ENCODE data around the gene MAP2K5. TPM values are rescaled to one million over a fixed set of nuclear protein-coding genes. Genes with fewer than 3 reads are reported as not detected.

Gene MAP2K5
- total RNA-seq, 1 donor from 2014 or later, result 8.0 TPM

- no peak for TF ChIP-seq CTCF (IDR thresholded peaks at IDR 0.05; ENCODE audit: insufficient read depth, low read length, poor library complexity, severe bottlenecking)
- H3K27me3 ChIP-seq (ENCODE audit: control insufficient read depth, insufficient read depth, low read length), result no peaks in the 10 kb centered on the region
- H3K4me3 ChIP-seq (ENCODE audit: low read depth, low read length), result no peak overlapping the region
- H3K36me3 ChIP-seq (ENCODE audit: control insufficient read depth, insufficient read depth, low read length), result no peaks in the 10 kb centered on the region
- no peak for DNase-seq (ENCODE audit: low read depth)
These were observed 18.3 kb upstream of the MAP2K5 start for GRCh38 chr15:67524235-67524634.

- Histone ChIP-seq H3K36me3 (ENCODE audit: control insufficient read depth, insufficient read depth, low read length) (no peaks in the 10 kb centered on the region), H3K4me3 (ENCODE audit: low read depth, low read length) (no peak overlapping the region), H3K27me3 (ENCODE audit: control insufficient read depth, insufficient read depth, low read length) (no peaks in the 10 kb centered on the region)
- DNase-seq (ENCODE audit: low read depth), result no peak
- no peak for TF ChIP-seq CTCF (IDR thresholded peaks at IDR 0.05; ENCODE audit: insufficient read depth, low read length, poor library complexity, severe bottlenecking)
These were observed 14.0 kb upstream of the MAP2K5 start for GRCh38 chr15:67528513-67528912.

- DNase-seq (ENCODE audit: low read depth), result no peak
- H3K4me3 ChIP-seq (ENCODE audit: low read depth, low read length), result no peak overlapping the region
- H3K27me3 ChIP-seq (ENCODE audit: control insufficient read depth, insufficient read depth, low read length), result no peaks in the 10 kb centered on the region
- TF ChIP-seq CTCF (IDR thresholded peaks at IDR 0.05; ENCODE audit: insufficient read depth, low read length, poor library complexity, severe bottlenecking), result no peak
- no peaks in the 10 kb centered on the region for H3K36me3 ChIP-seq (ENCODE audit: control insufficient read depth, insufficient read depth, low read length)
These were observed 11.1 kb upstream of the MAP2K5 start for GRCh38 chr15:67531379-67531914.

GRCh38 chr15:67533873-67534272 is 8.6 kb upstream of the MAP2K5 start:
- Histone ChIP-seq H3K4me3 (ENCODE audit: low read depth, low read length) (no peak overlapping the region), H3K27me3 (ENCODE audit: control insufficient read depth, insufficient read depth, low read length) (no peaks in the 10 kb centered on the region), H3K36me3 (ENCODE audit: control insufficient read depth, insufficient read depth, low read length) (no peaks in the 10 kb centered on the region)
- no peak for TF ChIP-seq CTCF (IDR thresholded peaks at IDR 0.05; ENCODE audit: insufficient read depth, low read length, poor library complexity, severe bottlenecking)
- no peak for DNase-seq (ENCODE audit: low read depth)

GRCh38 chr15:67534360-67534759 is 8.1 kb upstream of the MAP2K5 start:
- Histone ChIP-seq H3K4me3 (ENCODE audit: low read depth, low read length) (no peak overlapping the region), H3K36me3 (ENCODE audit: control insufficient read depth, insufficient read depth, low read length) (no peaks in the 10 kb centered on the region), H3K27me3 (ENCODE audit: control insufficient read depth, insufficient read depth, low read length) (no peaks in the 10 kb centered on the region)
- TF ChIP-seq CTCF (IDR thresholded peaks at IDR 0.05; ENCODE audit: insufficient read depth, low read length, poor library complexity, severe bottlenecking), result no peak
- no peak for DNase-seq (ENCODE audit: low read depth)

GRCh38 chr15:67537771-67538170 is 4.7 kb upstream of the MAP2K5 start:
- no peak for TF ChIP-seq CTCF (IDR thresholded peaks at IDR 0.05; ENCODE audit: insufficient read depth, low read length, poor library complexity, severe bottlenecking)

More at GRCh38 chr15:67537771-67538170, 4.7 kb upstream of the MAP2K5 start:
- DNase-seq (ENCODE audit: low read depth), result no peak
- Histone ChIP-seq H3K36me3 (ENCODE audit: control insufficient read depth, insufficient read depth, low read length) (no peaks in the 10 kb centered on the region), H3K4me3 (ENCODE audit: low read depth, low read length) (no peak overlapping the region), H3K27me3 (ENCODE audit: control insufficient read depth, insufficient read depth, low read length) (no peaks in the 10 kb centered on the region)

All from kidney epithelial cell (primary cell).